COLO829 (cell line): Measurements from ENCODE around the gene ALOX15B.

Source experiments
- DNase-seq: peaks from one replicate; pipeline ENCODE4 v3.0.0; 2012; ENCODE audit warnings: low spot score

Gene ALOX15B

GRCh38 chr17:8080208-8080798 lies 41.4 kb downstream of the ALOX15B start:
- no peak for DNase-seq

- DNase-seq, result no peak
These were observed 42.0 kb downstream of the ALOX15B start for GRCh38 chr17:8080799-8081219.

GRCh38 chr17:8081876-8082275 lies 43.0 kb downstream of the ALOX15B start:
- DNase-seq, result no peak

GRCh38 chr17:8082292-8082691 lies 43.4 kb downstream of the ALOX15B start:
- DNase-seq, result no peak

- no peak for DNase-seq
These were observed 45.4 kb downstream of the ALOX15B start for GRCh38 chr17:8084250-8084649.

GRCh38 chr17:8087075-8087951 lies 48.5 kb downstream of the ALOX15B start, which contains the start of gene ALOX12B:
Gene ALOX12B (minus strand): TSS chr17:8087716. CDS start chr17:8087442, 274 bp downstream.
- no peak for DNase-seq

GRCh38 chr17:8087952-8088230 lies 49.0 kb downstream of the ALOX15B start:
- no peak for DNase-seq

- DNase-seq, result no peak
These were observed 50.9 kb downstream of the ALOX15B start for GRCh38 chr17:8089728-8090127.

GRCh38 chr17:8091033-8091687 lies 52.3 kb downstream of the ALOX15B start:
- no peak for DNase-seq

- DNase-seq, result no peak
These were observed 56.5 kb downstream of the ALOX15B start for GRCh38 chr17:8095361-8095760.

GRCh38 chr17:8096541-8096940 lies 57.7 kb downstream of the ALOX15B start:
- DNase-seq, result no peak
